Retina (tissue), 1 donor: Measurements from ENCODE around the gene KIAA1586.
"Not testable (repeated sequence)": the region's sequence is repeated elsewhere in the genome, so short reads cannot be mapped to it uniquely, and the experiment has no call there.

Experiments
- DNase-seq: peaks from one replicate; pipeline ENCODE4 v3.0.0-alpha.2; 2016

The KIAA1586 gene

GRCh38 chr6:57047859-57048258, 1.4 kb downstream of the KIAA1586 start:
- DNase-seq, result peak; percentile 4

- DNase-seq, result no peak
These were observed 2.1 kb downstream of the KIAA1586 start for GRCh38 chr6:57048577-57048976.

GRCh38 chr6:57063847-57064246, 17.4 kb downstream of the KIAA1586 start:
- DNase-seq, result no peak

GRCh38 chr6:57064809-57065208, 18.3 kb downstream of the KIAA1586 start:
- no peak for DNase-seq

GRCh38 chr6:57068061-57068460, 21.6 kb downstream of the KIAA1586 start:
- no peak for DNase-seq

- no peak for DNase-seq
These were observed 22.7 kb downstream of the KIAA1586 start for GRCh38 chr6:57069228-57069627.

GRCh38 chr6:57069920-57070331, 23.4 kb downstream of the KIAA1586 start:
- DNase-seq, result no peak

GRCh38 chr6:57072108-57072507, 25.6 kb downstream of the KIAA1586 start:
- DNase-seq, result no peak

- DNase-seq, result no peak
These were observed 27.9 kb downstream of the KIAA1586 start for GRCh38 chr6:57074383-57074782.

- no peak for DNase-seq
These were observed 28.6 kb downstream of the KIAA1586 start for GRCh38 chr6:57075092-57075491.

GRCh38 chr6:57078531-57079207, 32.2 kb downstream of the KIAA1586 start:
- no peak for DNase-seq

- no peak for DNase-seq
These were observed 39.0 kb downstream of the KIAA1586 start for GRCh38 chr6:57085471-57085870.

GRCh38 chr6:57086843-57087242, 40.4 kb downstream of the KIAA1586 start:
- DNase-seq, result no peak

- DNase-seq, result no peak
These were observed 41.4 kb downstream of the KIAA1586 start for GRCh38 chr6:57087916-57088315.

- DNase-seq, result no peak
These were observed 42.8 kb downstream of the KIAA1586 start for GRCh38 chr6:57089265-57089664.

- peak; percentile 98 for DNase-seq
These were observed 43.4 kb downstream of the KIAA1586 start, which contains the start of gene ZNF451 for GRCh38 chr6:57089687-57090457. TSS of gene ZNF451 (plus strand) at chr6:57090188. CDS start at chr6:57090254, 66 bp downstream.

GRCh38 chr6:57090458-57091067, 44.1 kb downstream of the KIAA1586 start:
- DNase-seq, result not testable (repeated sequence)

- not testable (repeated sequence) for DNase-seq
These were observed 44.9 kb downstream of the KIAA1586 start for GRCh38 chr6:57091375-57091774.

- DNase-seq, result no peak
These were observed 48.2 kb downstream of the KIAA1586 start for GRCh38 chr6:57094689-57095088.

GRCh38 chr6:57097596-57097995, 51.1 kb downstream of the KIAA1586 start:
- no peak for DNase-seq

- DNase-seq, result no peak
These were observed 56.5 kb downstream of the KIAA1586 start for GRCh38 chr6:57102976-57103375.

- no peak for DNase-seq
These were observed 57.8 kb downstream of the KIAA1586 start for GRCh38 chr6:57104336-57104735.
